Ishikawa (cell line): Measurements from ENCODE around the gene SRGAP1.

Source experiments
- CEBPB ChIP-seq: IDR thresholded peaks from 2 replicates; pipeline ENCODE4 v1.6.1; 2012
- CREB1 ChIP-seq: IDR thresholded peaks from 2 replicates; pipeline ENCODE4 v1.6.1; 2012; ENCODE audit warnings: low read depth
- EGR1 ChIP-seq: IDR thresholded peaks from 2 replicates; pipeline ENCODE4 v1.6.1; 2012
- EP300 ChIP-seq: IDR thresholded peaks from 2 replicates; pipeline ENCODE4 v1.6.1; 2012; ENCODE audit warnings: borderline replicate concordance
- FOXM1 ChIP-seq: IDR thresholded peaks from 2 replicates; pipeline ENCODE4 v1.6.1; 2012; ENCODE audit warnings: low read depth, borderline replicate concordance
- MAX ChIP-seq: IDR thresholded peaks from 2 replicates; pipeline ENCODE4 v1.6.1; 2012
- RAD21 ChIP-seq: IDR thresholded peaks from 2 replicates; pipeline ENCODE4 v1.6.1; 2012; ENCODE audit warnings: low read depth
- REST ChIP-seq: IDR thresholded peaks from 2 replicates; pipeline ENCODE4 v1.6.1; 2012; ENCODE audit warnings: low read depth, mild to moderate bottlenecking
- TAF1 ChIP-seq: IDR thresholded peaks from 2 replicates; pipeline ENCODE4 v1.6.1; 2012; ENCODE audit warnings: low read depth, mild to moderate bottlenecking
- TCF12 ChIP-seq: IDR thresholded peaks from 2 replicates; pipeline ENCODE4 v1.6.1; 2012; ENCODE audit warnings: low read depth
- TEAD4 ChIP-seq: IDR thresholded peaks from 2 replicates; pipeline ENCODE4 v1.6.1; 2012
- USF1 ChIP-seq: IDR thresholded peaks from 2 replicates; pipeline ENCODE4 v1.6.1; 2012
- YY1 ChIP-seq: IDR thresholded peaks from 2 replicates; pipeline ENCODE4 v1.6.1; 2012; ENCODE audit warnings: low read depth
- ZBTB7A ChIP-seq: IDR thresholded peaks from 2 replicates; pipeline ENCODE4 v1.6.1; 2012; ENCODE audit warnings: low read depth

DNA sequence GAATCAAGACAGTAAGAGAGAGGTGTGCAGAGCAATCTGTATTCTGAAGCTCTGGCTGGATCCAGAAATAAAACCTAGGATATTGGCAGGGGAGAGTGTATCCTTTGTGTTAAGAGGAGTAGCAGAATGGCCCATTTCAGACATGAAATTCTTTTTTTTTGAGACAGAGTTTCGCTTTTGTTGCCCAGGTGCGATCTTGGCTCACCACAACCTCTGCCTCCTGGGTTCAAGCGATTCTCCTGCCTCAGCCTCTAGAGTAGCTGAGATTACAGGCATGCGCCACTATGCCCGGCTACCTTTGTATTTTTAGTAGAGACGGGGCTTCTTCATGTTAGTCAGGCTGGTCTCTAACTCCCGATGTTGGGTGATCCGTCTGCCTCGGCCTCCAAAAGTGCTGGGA, 6.1 kb upstream of the SRGAP1 start:
- TF ChIP-seq REST (no peak), TAF1 (no peak), USF1 (no peak), RAD21 (no peak), ZBTB7A (no peak), CREB1 (no peak), YY1 (no peak), TCF12 (no peak), MAX (no peak), EP300 (no peak), TEAD4 (no peak), FOXM1 (no peak), EGR1 (no peak), CEBPB (no peak)
